ENCODE data around the gene SPNS2.

SPNS2 gene

GRCh38 chr17:4502466-4503154, 3.9 kb downstream of the SPNS2 start:
- DNase-seq (ENCODE audit: low read depth in 1 of 2, low spot score in 1 of 2), result no peak

DNA sequence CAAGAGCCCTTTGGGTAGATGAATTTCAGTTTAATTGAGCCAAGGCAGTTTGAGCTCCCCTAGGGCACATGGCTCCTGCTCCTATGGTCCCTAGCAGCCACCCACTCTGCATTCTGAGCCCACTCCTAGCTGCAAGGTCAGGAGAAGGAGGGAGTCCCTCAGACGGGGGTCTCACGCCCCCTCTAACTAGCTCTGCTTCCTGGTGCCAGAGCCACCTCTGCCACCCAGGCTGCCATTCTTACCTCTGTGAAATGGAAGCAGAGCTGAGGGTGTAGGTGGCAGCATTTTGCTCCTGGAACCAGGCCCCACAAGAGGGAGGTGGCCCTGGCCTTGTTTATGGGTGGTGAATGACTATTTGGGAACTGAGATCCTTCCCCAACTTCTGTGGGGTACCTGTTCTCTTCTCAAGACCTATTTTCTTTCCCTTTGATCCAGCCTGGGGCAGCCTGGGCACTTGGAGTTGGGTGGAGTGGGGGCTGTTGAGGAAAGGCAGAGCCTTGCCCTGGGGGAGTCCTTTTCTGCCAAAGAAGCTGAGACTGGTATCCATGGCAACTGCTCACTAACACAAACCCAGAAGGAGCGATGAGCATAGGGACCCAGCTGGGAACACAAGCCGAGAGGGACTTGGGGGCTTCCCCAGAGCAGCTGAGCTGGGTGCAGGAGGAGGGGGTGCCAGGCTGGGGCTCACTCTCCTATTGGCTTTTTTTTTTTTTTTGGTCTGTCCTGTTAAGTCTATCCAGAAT, 4.8 kb downstream of the SPNS2 start:
- no peak for DNase-seq (ENCODE audit: low read depth in 1 of 2, low spot score in 1 of 2)

DNA sequence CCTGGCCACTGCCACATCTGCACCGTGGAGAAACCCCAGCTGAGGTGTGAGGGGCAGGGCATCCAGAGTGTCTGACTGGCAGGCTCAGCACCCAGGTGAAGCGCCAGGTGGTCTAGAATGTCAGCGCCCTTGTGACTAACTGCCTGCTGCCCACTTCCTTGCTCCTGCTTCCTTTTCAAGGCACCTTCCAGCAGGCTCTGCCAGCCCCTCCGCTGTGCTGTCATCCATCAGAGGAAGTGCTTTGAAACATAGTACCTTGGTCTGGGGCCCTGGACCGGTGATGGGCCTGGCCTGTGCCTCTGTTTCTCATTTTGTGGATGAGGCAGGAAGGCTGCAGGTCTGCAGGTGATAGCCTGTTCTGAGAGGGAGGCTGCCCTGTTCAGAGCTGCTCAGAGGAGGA, 5.5 kb downstream of the SPNS2 start:
- no peak for DNase-seq (ENCODE audit: low read depth in 1 of 2, low spot score in 1 of 2)

DNA sequence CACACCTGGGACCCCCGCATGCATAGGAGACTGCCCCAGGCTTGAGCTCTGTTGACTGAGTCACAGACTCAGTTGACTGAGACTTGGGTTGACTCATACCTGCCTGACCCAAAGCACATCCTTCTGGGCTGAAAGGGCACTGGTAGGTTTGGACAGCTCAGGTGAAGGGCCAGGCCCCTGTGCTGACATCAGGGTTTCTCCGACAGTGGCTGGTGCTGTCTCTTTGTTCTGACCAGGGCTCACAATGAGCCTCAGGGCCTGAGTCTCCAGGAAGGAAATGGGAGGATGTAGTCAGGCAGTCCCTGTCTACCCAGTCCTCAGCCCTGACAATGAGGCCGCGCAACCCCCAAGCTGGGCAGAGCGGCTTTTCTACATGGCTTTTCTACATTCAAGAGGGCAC, 6.5 kb downstream of the SPNS2 start:
- DNase-seq (ENCODE audit: low read depth in 1 of 2, low spot score in 1 of 2), result no peak

DNA sequence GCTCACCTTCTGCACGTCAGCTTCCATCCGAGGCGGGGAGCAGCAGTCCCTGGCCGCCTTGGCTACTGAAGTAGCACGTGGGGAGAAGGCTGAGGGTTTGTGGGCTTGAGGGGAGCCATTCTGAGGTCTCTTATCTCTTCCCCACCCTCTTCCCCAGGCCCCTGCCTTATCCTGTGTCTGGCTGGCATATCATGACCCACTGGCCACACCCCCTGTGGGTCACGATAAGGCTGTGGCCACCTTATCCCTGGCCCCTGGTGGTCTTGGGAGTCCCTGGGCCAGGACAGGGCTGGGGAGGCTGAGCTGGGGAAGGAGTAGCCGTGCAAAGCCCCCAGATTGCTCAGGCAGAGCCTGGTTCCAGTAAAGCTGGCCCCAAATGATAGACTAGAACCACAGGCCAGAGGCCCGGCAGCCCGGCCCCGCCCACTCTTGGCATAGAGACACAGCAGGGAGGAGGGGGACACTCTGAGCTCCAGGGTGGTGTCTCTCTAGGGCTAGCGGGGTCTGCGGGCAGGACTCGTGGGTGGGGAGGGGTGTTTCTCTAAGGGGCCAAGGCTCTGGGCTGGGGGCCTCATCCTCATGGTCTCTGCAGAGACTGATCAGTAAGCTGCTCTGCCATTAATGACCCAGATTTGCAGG, 7.6 kb downstream of the SPNS2 start:
- no peak for DNase-seq (ENCODE audit: low read depth in 1 of 2, low spot score in 1 of 2)

- DNase-seq (ENCODE audit: low read depth in 1 of 2, low spot score in 1 of 2), result no peak
Observed at GRCh38 chr17:4506892-4507291, 8.2 kb downstream of the SPNS2 start.

DNA sequence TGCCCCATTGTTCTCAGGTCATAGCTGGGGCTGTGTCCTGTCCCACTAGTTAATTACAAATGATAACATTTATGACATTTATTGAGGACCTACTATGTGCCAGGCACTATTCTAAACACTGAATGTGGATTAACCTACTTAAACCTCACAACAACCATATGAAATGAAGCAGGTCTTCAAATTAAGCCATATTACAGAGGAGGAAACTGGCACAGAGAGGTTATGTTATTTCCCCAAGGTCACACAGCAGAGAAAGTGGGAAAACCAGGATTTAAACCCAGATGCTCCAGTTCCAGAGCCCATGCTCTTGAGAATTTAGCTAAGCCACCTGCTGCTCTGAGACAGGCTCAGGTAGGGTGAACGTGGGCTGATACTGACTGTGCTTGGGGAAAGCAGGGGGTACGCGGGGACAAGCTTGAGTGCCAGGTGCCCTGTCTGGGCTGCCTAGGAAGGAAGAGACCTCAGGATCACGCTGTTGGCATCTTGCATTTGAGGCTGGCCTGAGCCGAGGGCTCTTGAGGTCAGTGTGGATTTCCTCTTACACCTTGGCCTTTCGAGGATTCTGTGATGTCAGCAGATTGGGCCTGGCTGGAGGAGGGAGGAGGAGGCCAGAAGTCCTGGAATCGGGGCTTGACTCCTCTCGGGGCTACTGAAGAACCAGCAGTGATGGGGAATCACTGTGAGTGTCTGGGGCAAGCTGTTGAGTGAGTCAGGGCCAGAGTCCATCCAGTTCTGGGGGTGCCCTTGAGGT, 8.9 kb downstream of the SPNS2 start:
- DNase-seq (ENCODE audit: low read depth in 1 of 2, low spot score in 1 of 2), result no peak

GRCh38 chr17:4508207-4508606, 9.5 kb downstream of the SPNS2 start:
- DNase-seq (ENCODE audit: low read depth in 1 of 2, low spot score in 1 of 2), result no peak

DNA sequence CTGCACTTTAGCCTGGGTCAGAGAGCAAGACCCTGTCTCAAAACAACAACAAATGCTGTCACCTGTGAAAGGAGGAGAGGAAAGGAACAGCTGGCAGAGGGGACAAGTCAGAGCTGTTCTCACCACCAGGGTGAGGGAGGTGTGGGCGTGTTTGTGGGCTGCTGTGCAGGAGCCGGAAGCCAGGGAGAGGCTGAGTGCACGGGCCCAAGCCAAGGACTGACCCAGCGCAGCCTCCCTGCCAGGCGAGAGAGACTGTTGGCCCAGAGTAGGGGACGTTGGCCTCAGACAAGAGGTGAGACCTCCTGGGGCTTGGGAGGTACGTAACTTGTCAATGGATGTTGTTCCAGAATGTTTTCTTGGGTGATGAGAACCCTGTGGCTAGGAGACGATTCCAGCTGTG, 10.7 kb downstream of the SPNS2 start:
- no peak for DNase-seq (ENCODE audit: low read depth in 1 of 2, low spot score in 1 of 2)

GRCh38 chr17:4509923-4510617, 11.4 kb downstream of the SPNS2 start:
- DNase-seq (ENCODE audit: low read depth in 1 of 2, low spot score in 1 of 2), result no peak

GRCh38 chr17:4510618-4510941, 11.9 kb downstream of the SPNS2 start:
- no peak for DNase-seq (ENCODE audit: low read depth in 1 of 2, low spot score in 1 of 2)

DNA sequence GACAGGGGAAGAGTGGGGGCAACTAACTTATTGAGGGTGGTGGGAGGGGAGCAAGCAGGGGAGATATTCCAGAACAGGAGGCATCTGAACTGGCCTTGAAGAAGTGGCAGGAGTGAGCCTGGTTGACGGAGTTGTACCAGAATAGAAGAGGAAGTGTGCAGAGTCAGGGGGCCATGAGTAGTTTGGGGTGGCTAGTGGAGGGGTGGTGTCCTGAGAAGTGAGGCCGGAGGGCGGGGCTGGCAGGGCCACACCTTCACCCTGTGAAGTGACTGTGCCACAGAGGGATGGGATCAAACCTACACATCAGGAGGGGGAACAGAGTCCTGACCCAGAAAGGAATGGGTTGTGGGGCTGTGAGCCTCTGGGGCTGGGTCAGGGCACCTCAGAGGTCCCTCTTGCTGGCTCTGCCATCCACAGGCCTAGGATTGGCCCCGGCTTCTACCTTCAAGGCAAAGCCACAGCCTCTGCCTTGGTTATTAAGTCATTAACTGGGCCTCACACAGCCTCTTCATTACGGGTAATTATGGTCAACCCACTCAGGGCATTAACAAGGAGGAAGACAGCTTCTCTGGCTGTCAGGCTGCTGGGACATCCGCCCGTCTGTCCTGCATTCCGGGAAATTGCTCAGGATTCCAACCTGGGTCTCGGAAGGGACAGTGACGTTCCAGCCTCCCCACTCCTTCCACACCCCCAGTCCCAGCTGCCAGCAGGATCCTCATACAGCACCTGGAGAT, 12.7 kb downstream of the SPNS2 start:
- no peak for DNase-seq (ENCODE audit: low read depth in 1 of 2, low spot score in 1 of 2)

DNA sequence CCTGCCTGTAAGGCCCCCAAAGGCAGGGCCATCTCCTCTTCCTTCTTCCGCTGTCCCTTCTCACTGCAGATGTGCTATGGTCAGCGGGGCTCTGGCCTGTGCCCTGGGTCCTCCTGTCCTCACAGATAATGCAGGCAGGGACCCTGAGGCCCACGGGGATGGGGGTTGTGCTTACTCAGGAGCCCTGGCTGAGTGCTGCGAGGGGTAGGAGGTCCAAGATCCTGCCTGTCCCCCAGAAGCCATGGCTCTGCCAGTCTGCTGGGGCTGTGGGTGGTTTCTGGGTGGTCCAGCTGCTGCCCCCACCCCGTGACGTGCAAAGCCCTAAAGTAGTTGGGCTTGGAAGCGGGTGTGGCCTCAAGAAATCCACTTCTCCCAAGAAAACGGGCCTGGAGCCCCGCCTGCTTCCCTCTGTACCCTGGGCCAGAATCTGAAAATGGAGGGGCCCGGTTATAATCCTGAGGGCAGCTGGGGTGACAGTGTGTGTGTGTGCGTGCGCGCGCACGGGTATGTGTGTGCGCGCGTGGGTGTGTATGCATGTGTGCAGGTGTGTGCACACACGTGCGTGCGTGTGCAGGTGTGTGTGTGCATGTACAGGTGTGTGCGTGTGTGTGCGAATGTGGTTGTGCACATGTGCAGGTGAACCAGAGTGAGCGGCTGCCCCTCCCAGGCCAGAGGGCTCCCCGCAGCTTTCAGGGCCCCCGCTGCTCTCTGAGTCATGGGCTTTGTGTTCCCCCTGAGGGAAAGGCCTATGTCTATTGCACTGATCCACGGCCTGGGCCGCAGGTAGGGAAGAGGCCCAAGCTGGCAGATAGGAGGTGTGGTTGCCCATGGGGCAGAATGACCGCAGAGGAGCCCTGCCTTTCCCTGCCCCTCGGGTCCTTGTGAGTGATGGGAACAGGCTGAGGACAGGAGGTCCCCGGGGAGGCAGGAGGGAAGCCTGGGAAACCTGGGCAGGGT, 13.8 kb downstream of the SPNS2 start:
- no peak for DNase-seq (ENCODE audit: low read depth in 1 of 2, low spot score in 1 of 2)

GRCh38 chr17:4513113-4514032, 14.7 kb downstream of the SPNS2 start:
- DNase-seq (ENCODE audit: low read depth in 1 of 2, low spot score in 1 of 2), result no peak

- DNase-seq (ENCODE audit: low read depth in 1 of 2, low spot score in 1 of 2), result no peak
Observed at GRCh38 chr17:4514206-4514605, 15.5 kb downstream of the SPNS2 start.

- DNase-seq (ENCODE audit: low read depth in 1 of 2, low spot score in 1 of 2), result no peak
Observed at GRCh38 chr17:4514779-4515178, 16.1 kb downstream of the SPNS2 start.

GRCh38 chr17:4515501-4515900, 16.8 kb downstream of the SPNS2 start:
- no peak for DNase-seq (ENCODE audit: low read depth in 1 of 2, low spot score in 1 of 2)

- DNase-seq (ENCODE audit: low read depth in 1 of 2, low spot score in 1 of 2), result no peak
Observed at GRCh38 chr17:4516735-4517134, 18.1 kb downstream of the SPNS2 start.
